Hypothalamus (tissue), 51 donors: ENCODE results near the gene ALK.
A peak's percentile ranks its signal among the peaks of the same experiment; 100 is the strongest.

Experiments
- DNase-seq, 51 donors: peaks; one replicate each; lab custom pipeline; 2025; lab: John Stamatoyannopoulos, UW

ALK gene

DNA sequence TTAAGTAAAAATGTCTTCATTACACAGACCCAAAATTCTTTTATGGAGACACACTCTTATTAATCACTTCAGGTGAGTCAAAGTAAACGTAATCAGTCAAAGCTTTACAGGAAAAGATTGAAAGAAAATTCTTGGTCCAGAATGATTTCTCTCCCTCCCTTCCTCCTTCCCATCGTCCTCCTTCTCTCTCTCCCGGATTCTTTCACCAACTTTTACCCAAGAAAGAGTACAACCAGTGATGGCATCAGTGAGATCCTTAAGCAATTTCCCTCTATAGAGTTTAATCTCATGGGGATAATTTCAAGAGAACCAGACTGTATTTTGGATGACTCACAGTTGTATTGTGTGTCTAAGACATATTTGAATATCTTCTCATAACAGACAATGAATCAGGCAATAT, 258.1 kb downstream of the ALK start:
- no peak for DNase-seq

DNA sequence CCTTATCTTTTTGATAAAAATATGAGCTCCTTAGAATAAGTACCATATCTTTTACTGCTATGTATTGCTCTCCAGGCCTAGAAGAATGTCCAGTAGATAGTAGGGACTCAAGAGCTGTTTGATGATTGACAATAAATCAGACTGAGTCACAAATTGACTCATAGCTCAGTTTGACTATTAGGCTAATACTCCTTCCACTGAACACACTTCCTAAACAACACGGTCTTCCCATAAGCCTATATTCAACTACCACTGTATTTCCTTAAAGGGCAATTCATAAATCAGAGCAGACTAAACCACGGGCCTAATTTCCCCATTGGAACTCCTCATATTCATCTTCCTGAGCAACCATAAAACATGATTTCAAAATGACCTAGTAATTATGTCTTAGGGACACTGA, 258.5 kb downstream of the ALK start:
- DNase-seq: no peak

DNA sequence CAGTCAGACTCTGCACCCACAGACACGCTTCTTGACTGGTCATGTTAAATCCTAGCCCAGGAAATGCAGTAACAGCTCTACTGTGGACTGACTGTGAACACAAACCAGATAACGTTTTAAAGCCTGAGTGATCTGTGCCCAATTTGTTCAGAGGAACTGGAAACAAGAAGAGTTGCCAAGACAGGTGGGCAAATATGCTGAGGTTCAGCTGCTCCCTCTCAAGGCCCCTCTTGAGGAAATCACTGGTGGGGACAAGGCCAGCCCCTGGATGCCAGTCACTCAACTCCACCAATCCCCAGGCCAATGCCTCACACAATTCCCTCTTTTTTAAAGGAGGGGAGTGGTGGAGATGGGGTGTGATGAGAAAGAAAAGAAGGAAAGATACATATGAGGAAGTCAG, 261.2 kb downstream of the ALK start:
- no peak for DNase-seq

DNA sequence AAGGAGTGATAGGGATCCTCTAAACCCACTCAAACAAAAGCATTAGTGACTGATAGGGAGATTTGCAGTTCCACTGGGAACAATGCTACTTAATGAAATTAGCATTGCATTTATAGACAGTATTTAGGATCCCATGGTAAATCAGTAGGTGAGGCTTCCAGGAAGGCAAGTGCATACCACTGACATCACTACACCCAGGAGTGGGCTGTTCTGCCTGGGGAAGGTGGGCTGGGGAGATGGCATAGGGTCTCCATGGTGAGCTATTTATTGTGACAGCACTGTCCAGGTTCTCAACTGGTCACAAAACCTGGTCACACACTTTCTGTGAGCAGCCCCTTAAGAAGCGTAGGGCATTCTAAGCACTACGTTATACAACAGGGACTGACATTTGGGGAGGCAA, 262.2 kb downstream of the ALK start:
- DNase-seq: no peak

DNA sequence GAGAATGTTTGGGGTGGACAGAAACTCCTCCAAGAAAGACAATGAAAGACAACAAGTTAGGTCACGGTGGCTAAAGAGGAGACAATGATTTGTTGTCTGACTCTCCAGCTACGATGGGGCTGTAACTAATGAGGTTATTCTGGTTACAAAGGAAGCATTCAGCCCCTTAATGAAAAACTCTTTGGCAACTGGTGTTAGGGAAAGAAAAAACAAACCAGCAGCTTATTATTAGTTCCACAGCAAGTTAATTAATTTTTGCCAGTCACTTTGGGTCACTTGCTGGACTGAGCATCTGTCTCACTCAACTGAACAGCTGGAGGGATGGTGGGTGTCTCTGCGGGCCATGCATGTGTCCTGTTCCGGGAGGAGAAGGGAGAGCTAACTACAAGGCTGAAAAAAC, 263.7 kb downstream of the ALK start:
- DNase-seq: peak in 13 of 51 donors; percentile 1 to 57 (median 6)

DNA sequence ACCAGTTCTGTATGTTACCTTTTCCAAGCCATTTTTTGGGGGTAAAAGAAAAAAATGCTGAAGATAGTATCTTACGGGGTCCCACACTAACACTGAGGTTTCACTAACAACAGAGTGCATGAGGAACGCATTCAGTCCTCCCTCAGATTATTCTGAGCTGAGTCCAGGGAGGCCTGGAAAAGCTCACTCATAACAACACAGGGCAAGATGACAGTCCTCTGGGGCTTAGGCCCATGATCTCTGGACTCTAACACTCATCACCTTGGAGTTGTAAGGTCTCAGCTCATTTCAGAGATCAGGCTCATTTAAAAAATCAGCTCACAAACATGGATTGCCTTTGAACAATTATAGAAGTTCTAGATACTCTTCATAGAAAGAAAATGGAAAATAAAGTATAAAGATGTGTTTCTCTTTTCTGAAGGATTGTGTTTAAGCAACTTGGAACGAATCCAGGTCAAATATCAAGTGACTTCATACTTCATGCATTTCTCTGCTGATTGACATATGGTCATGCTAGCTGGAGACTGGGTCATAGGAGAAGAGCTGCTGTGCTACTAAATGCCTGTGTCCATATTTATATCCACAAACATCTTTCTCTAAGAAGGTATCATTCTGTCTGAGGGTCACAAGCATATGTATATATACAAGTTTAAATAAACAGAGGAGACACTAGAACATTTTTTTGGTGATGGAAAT, 265.8 kb downstream of the ALK start:
- DNase-seq: no peak

DNA sequence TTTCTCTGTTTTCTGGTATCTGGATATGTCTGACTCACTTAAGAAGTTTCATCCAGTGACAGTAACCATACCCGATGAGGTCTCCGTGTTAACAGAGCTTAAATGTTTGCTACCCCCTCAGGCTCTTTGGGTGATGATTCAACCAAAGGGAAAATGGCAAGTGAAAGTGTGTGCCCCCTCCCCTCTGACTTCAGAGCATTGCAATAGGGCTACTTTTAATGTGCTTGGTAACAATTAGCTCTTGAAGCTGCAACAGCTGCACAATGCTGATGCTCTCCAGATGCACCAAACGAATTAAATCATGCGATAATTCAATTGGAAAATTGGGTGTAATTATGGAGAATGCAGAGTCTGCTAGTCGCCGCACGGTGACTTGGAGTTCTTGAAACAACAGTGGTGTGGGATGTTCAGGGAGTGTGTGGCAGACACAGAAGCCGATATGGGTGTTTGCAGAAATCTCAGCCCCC, 270.7 kb downstream of the ALK start:
- peak in 1 of 51 donors; percentile 10 for DNase-seq

DNA sequence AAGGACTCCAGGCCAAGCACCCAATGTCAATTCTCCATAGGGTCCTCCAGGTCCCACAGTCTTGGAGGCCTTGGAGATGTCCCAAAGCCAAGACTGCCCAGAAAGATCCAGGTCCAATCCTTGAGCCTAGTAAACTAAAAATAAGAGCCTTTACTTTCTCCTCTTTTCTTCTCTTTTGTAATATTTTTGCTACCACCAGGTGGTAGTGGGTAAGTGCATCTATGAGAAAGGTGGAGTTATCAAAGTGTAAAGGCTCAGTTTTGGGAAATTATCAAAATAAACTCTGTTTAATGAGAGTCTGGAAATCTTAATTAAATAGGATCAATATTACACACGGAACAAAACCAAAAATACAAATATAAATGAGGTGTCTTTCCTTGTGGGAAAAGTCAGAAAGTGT, 276.4 kb downstream of the ALK start:
- no peak for DNase-seq

DNA sequence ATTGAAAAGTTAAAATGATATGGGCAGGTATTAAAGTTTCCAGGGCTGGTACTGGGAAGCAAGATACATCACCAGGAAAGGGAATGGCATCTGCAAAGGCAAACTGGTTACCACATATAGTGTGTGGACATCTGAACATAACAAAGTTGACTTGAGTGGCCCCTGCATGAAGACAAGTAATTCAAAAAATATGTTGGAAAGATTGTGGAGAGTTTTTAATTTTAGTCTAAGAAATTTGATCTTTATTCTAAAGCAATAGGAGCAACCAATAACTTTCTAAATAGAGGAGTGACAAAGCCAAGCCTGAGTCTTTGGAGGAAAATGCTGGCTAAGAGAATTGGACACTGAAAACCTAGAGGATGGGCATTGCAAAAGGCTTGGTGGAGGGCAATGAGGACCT, 278.2 kb downstream of the ALK start:
- no peak for DNase-seq

DNA sequence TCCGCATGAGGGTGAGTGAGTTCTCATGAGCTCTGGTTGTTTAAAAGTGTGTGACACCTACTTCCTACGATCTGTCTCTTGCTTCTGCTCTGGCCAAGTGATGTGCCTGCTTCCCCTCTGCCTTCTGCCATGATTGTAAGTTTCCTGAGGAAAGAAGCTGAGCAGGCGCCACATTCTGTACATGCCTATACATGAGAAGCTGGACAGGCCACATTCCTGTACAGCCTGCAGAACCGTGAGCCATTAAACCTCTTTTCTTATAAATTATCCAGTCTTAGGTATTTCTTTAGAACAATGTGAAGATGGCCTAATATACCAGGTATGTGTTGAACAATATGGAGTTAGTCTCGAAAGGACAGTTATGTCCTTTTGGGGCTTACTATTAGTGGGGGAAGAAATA, 281.0 kb downstream of the ALK start:
- DNase-seq: no peak

DNA sequence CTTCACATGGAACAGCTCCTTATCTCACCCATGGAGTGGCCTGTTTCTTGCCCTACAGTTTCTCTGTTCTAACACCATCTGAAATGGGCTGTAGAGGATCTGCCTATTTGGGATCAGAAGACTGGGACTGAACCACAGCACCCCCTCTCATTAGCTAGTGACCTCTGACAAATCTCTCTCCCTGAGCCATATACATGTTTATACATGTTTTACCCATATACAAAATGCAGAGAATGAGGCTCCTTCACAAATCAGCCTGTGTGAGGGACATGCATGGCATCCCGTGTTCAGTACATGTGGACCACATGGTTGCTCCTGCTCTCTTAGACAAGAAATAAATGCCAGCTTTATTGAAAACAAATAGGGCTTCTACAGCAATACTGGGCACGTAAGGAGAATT, 282.7 kb downstream of the ALK start:
- no peak for DNase-seq

DNA sequence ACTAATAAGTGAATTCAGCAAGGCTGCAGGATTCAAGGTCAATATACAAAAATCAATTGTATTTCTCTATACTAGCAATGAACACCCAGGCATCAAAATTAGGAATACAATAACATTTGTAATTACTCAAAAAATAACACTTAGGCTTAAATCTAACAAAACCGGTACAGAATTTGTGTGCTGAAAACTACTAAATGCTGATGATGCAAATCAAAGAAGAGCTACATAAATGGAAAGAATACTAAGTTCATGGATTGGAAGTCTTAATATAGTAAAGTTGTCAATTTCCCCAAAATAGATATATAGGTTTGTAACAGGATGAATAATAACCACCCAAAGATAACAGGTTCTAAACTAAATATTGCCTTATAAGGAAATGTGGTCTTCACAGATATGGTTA, 286.5 kb downstream of the ALK start:
- no peak for DNase-seq

DNA sequence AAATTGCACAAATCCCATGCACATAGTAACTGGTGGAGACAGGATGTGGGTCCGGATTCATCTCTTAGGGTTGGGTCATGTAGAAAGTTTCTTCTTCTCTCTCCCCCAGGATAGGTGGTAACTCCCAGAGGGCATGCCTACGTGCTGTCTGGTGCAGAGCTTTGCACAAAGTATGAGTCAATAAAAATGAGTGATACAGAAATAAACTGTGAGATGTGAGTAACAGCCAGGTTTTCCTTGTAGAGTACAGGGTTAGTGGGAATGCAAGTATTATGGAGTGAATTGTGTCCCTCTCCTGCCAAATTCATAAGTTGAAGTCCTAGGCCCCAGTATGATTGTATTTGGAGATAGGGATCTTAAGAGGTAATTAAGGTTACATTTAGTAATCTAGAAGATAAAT, 289.4 kb downstream of the ALK start:
- DNase-seq: no peak

DNA sequence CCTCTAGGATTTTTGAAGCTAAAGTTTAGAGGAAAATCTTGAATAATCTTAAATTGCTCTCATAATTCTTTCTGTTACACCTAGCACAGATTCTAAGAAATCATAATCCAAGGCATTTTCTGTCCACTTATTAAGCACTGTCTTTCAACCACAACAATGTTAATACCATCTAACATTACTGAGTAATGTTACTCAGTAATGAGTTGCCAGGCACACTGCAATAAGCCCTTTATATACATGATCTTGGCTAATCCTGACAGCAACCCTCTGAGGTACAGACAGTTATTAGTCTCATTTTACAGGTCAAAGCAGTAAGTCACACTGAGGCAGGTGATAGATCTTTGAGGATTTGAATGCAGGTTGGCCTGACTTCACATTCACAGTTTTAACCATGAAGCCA, 291.9 kb downstream of the ALK start:
- DNase-seq: no peak

DNA sequence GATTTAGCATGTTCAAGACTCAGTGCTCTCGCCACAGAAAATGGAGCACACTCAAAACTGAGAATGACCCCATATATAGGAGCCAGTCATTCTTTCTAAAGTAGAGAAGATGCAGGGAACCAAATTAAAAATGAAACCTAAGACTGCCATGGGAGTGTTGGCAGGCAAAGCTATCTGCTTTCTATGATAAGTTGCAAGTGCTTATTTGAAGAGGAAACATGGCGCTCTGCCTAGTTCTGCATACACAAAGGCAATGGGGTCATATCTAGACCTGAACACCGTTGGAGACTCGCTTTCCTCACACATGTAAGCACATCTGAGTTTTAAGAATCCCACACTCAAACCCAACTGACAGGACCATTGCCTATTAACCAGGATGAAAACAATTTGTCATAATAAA, 292.5 kb downstream of the ALK start:
- DNase-seq: no peak

DNA sequence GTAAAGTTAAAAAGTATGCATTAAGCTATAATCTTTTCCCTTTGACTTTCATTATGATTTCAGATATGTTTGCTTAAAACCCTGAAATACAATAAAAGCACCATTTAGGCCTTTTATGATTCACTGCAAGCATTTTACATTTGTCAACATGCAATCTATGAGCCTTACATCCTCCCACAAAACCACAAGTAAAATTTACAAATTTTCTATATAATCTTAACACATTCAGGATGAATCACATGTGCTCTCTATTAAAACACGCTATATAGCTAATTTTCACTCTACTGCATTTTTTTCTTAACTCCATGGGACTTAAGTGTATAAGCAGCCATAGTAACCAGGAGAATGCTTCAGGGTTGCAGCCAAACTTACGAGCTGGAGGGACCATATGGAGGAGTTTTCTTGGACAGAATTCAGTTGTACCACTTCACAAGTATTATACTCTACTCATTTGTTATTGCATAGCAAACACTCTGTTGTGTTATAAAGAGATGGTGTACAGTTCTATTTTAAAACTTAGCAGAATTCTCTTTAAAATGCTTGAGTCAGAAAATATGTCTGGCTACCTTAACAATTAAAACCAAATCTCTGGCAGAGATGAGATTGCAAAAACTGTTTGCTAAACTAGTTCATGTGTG, 293.2 kb downstream of the ALK start:
- DNase-seq: no peak

DNA sequence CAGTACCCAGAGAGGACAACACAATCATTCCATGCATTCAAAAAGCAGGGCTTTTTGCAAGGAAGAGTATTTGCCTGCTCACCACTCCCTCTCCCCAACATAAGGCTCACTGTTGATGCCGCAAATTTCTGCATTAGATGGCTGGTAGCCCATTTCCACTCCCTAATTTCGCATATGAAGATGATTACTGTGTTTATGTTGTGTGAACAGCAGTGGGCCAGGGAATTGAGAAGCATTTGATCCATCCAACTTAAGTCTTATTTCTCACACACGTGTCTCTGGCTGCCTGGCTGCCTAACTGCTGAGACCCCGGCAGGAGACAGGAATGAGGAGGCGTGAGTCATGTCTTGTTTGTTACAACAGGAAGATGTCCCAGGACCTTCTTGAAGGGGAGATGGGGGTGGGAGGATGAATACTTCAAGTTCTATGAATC, 294.1 kb downstream of the ALK start:
- peak in 1 of 51 donors; percentile 29 for DNase-seq

DNA sequence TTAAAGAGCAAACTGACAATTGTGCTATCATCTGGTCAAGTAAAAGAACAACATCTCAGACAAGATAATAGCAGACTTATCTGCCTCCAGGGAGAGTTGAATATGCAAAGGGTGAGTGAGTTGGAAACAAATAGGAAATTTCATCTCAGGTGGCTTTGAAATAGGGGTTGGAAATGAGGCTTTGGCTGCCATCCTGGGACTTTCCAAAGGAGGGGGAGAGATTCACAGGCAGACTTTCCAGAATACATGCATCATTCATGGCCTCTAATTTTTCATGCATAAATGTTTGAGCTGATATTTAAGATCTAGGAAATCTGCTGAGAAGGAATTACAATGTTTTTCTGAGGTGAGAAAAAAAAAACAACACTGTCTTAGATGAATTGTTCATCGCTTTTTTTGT, 300.5 kb downstream of the ALK start:
- no peak for DNase-seq

DNA sequence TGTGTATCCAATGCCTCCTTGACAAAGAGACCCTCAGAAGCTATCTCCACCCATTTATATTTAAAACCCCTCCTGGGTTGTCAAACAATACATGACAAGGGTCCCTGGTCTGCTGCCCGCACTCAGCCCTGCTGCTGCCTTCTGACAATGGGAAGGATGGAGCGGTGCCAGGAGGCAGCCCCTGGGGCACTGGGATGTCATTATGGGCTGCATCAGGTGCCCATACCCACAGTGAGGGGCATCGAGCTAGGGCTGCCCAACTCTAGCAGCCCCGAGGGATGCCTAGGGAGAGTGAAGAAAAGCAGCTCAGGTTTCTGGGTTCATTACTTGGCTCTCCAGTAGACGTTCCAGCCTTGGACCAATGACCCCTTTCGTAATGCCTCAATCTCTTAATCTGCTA, 301.7 kb downstream of the ALK start:
- no peak for DNase-seq

DNA sequence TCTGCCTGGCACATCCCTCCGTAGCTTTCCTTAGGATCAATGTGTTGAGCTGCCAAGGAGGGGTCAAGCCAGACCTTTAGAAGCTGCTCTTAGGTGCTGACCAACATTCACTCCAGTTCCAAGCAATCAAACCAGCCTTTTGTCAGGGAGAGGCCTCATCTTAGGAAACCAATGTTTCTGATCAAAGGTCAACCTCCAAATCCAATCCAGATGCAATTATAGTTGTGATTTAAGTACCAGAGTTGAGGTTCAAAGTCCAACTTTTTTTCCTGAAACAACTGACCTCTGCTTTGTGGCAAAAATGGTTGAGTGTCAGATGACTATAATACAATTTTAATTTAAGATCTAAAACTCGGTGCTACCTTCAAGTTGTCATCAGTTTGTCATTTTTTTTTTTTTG, 303.4 kb downstream of the ALK start:
- DNase-seq: no peak

DNA sequence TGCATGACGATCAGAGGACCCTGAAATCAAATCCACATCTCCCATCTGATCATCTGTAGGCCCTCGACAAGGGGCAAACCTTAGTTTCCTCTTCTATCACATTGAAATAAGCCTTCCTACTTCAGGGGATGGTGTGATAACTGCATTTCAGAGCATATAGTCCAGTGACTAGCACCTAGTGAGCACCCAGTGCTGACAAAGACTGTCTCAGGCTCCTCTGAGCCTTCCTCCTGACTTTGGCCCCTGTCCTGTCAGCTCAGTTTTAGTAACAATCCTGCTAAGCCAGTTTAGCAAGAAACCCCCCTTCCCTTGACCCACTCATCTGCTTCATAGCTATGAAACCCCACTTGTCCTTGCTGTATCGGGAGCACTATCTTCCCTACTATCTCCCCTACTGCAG, 304.0 kb downstream of the ALK start:
- no peak for DNase-seq

DNA sequence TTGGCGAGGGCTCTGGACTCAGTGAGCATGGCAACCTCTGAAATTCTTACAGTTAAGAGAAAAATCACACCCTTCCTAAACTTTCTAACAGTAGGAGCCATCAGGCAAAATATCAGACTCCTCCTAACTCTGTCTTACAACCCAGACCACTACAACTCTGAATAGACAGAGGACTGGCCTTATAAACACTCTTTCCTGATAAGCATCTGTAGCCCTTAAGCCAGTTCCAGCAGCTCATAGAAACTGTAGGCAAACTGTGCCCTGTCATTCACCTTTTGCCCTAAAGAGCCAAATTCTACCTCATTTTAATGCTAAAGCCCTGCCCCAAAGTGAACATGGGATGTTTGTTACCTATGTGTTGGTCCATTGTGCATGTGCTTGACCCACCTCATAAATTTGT, 304.8 kb downstream of the ALK start:
- DNase-seq: no peak

DNA sequence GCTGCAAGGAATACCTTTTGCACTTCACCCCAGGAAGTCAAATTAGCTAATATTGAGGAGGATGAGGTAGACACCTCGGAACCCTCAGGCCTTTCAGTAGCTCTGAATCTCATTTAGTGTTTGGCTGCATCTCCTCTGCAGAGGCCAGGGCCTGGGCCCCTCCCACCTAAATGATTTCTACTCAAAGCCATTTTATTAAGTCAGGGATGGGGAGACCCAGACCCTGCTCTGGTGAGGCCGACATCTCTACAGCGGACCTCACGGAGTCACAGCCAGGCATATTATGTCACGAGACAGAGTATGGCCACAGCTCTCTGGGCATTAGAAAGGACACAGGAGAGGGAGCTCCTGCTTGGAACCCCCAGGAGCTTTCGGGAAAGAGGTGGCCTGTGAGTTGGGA, 305.5 kb downstream of the ALK start:
- no peak for DNase-seq
